HepG2 (cell line): Measurements from ENCODE around the gene NPHS1. TPM values are rescaled to one million over a fixed set of nuclear protein-coding genes. Genes with fewer than 3 reads are reported as not detected.

Source experiments
- BORCS8-MEF2B ChIP-seq: sonication (generic); formaldehyde crosslinking; IDR thresholded peaks from 2 replicates; pipeline ENCODE4 v1.8.0; 2022; ENCODE audit warnings: mild to moderate bottlenecking, missing genetic modification reagents
- CEBPB ChIP-seq: IDR thresholded peaks from 2 replicates; pipeline ENCODE4 v1.6.1; 2011; ENCODE audit warnings: low read depth, low read length, improper control_type of control experiment, borderline replicate concordance
- CEBPG ChIP-seq: IDR thresholded peaks from 2 replicates; pipeline ENCODE4 v1.6.1; 2016
- CTCF ChIP-seq: sonication (generic); formaldehyde crosslinking; IDR thresholded peaks from 2 replicates; pipeline ENCODE4 v1.5.0; 2020; ENCODE audit warnings: mild to moderate bottlenecking, missing genetic modification reagents, moderate library complexity
- ERF ChIP-seq: IDR thresholded peaks from 2 replicates; pipeline ENCODE4 v1.6.1; 2018; ENCODE audit warnings: missing biosample characterization, missing genetic modification reagents
- FOXP1 ChIP-seq, 2 experiments: fragments of 450-650 bp in 1 of 2; IDR thresholded peaks; 2 replicates each; pipeline ENCODE4 v1.6.1; 2017 to 2018; ENCODE audit warnings: antibody characterized with exemption in 1 of 2
- FOXP4 ChIP-seq: sonication (generic); formaldehyde crosslinking; IDR thresholded peaks from 2 replicates; pipeline ENCODE4 v1.4.0; 2020; ENCODE audit warnings: missing genetic modification reagents
- NKX3-1 ChIP-seq: sonication (generic); formaldehyde crosslinking; IDR thresholded peaks from 2 replicates; pipeline ENCODE4 v1.5.0; 2020; ENCODE audit warnings: missing genetic modification reagents
- PITX1 ChIP-seq: sonication (generic); formaldehyde crosslinking; IDR thresholded peaks from 2 replicates; pipeline ENCODE4 v1.5.1; 2020; ENCODE audit warnings: mild to moderate bottlenecking, missing genetic modification reagents
- RERE ChIP-seq: IDR thresholded peaks from 2 replicates; pipeline ENCODE4 v1.6.1; 2016; ENCODE audit warnings: low read depth, missing genetic modification reagents, missing compliant biosample characterization
- ZFP36L1 ChIP-seq: sonication (generic); formaldehyde crosslinking; IDR thresholded peaks from 2 replicates; pipeline ENCODE4 v1.8.0; 2022; ENCODE audit warnings: mild to moderate bottlenecking, missing genetic modification reagents, moderate library complexity
- ZIK1 ChIP-seq: sonication (generic); formaldehyde crosslinking; IDR thresholded peaks from 2 replicates; pipeline ENCODE4 v1.5.0; 2020; ENCODE audit warnings: mild to moderate bottlenecking, low read depth, missing genetic modification reagents, borderline replicate concordance
- ZNF280B ChIP-seq: sonication (generic); formaldehyde crosslinking; IDR thresholded peaks from 2 replicates; pipeline ENCODE4 v1.5.0; 2020; ENCODE audit warnings: missing genetic modification reagents, mild to moderate bottlenecking, borderline replicate concordance
- ZNF652 ChIP-seq: IDR thresholded peaks from 2 replicates; pipeline ENCODE4 v1.6.1; 2016; ENCODE audit warnings: low read depth, borderline replicate concordance
- ZNF747 ChIP-seq: sonication (generic); formaldehyde crosslinking; IDR thresholded peaks from 2 replicates; pipeline ENCODE4 v1.8.1; 2023; ENCODE audit warnings: missing genetic modification reagents, mild to moderate bottlenecking, borderline replicate concordance
- ZNF788 ChIP-seq: sonication (generic); formaldehyde crosslinking; IDR thresholded peaks from 2 replicates; pipeline ENCODE4 v1.5.0; 2020; ENCODE audit warnings: mild to moderate bottlenecking, missing genetic modification reagents, borderline replicate concordance
- ZNF792 ChIP-seq: IDR thresholded peaks from 2 replicates; pipeline ENCODE4 v1.6.1; 2016
- ZNF83 ChIP-seq: sonication (generic); formaldehyde crosslinking; IDR thresholded peaks from 2 replicates; pipeline ENCODE4 v1.4.0; 2020; ENCODE audit warnings: missing genetic modification reagents, mild to moderate bottlenecking, borderline replicate concordance
- polyA plus RNA-seq, 8 experiments: library from polyadenylated mRNA; depleted of rRNA in 3 of 8; stranded (reverse) in 7 of 8; unstranded in 1 of 8; fragments of >200 nt; fragmentation: Illumina TruSeq in 4 of 8; extraction: Trizol in 4 of 8; gene quantifications; 2 replicates each; pipeline versions ENCODE4 v1.2.1 to v1.2.3, GENCODE V29; 2011 to 2016; ENCODE audit warnings: low read depth in 4 of 8, missing spikeins in 1 of 8, mixed read lengths in 1 of 8; ENCODE audit not compliant: insufficient read depth in 1 of 8
- total RNA-seq, 5 experiments: library from RNA; depleted of rRNA; stranded (reverse); fragments of >200 nt; fragmentation: Illumina TruSeq; extraction: Trizol; gene quantifications; 2 replicates each; pipeline ENCODE4 v1.2.3, GENCODE V29; 2016; ENCODE audit warnings: low read depth in 1 of 5

The NPHS1 gene
- total and polyA plus RNA-seq, 2 of the 13 experiments (the other 11 are each of a cell fraction or from before 2014, with no cell fraction given): not detected

- peak; percentile 20; the same call in 1 of the 2 replicates for TF ChIP-seq CEBPB
- peak; percentile 76; the same call in 1 of the 2 replicates for TF ChIP-seq ZFP36L1 (CRISPR knock-in tag)
- TF ChIP-seq FOXP1 (IDR thresholded peaks at IDR 0.05): no peak
- TF ChIP-seq FOXP1 (CRISPR knock-in tag; IDR thresholded peaks at IDR 0.05): peak; percentile 60
- no peak for TF ChIP-seq ZNF652 (CRISPR knock-in tag)
- peak; percentile 83 for TF ChIP-seq BORCS8-MEF2B (CRISPR knock-in tag)
- TF ChIP-seq ERF: peak; percentile 50; the same call in 1 of the 2 replicates
- peak; percentile 66 for TF ChIP-seq ZNF280B (CRISPR knock-in tag)
- TF ChIP-seq ZNF83 (CRISPR knock-in tag): no peak
- TF ChIP-seq CEBPG (CRISPR knock-in tag): peak; percentile 73; the same call in 1 of the 2 replicates
- TF ChIP-seq ZIK1: peak; percentile 27; the same call in 1 of the 2 replicates
- 0 out of 2 replicates have a peak, but pooled peaks have one; percentile 49 for TF ChIP-seq NKX3-1 (CRISPR knock-in tag)
- TF ChIP-seq ZNF792 (CRISPR knock-in tag): 0 out of 2 replicates have a peak, but pooled peaks have one; percentile 29
- peak; percentile 39; the same call in 1 of the 2 replicates for TF ChIP-seq PITX1 (CRISPR knock-in tag)
- TF ChIP-seq RERE (CRISPR knock-in tag): 0 out of 2 replicates have a peak, but pooled peaks have one; percentile 14
- peak; percentile 58 for TF ChIP-seq FOXP4 (CRISPR knock-in tag)
- TF ChIP-seq CTCF (CRISPR knock-in tag): peak; percentile 69
- TF ChIP-seq ZNF747: peak; percentile 76; the same call in 1 of the 2 replicates
- TF ChIP-seq ZNF788 (CRISPR knock-in tag): peak; percentile 11; the same call in 1 of the 2 replicates
Measured at GRCh38 chr19:35812220-35813042, 39.9 kb downstream of the NPHS1 start, which contains the start of gene PRODH2 (continued).
